Immature natural killer cell (primary cell): ENCODE measurements around the gene PPP2R5C. TPM values are rescaled to one million over a fixed set of nuclear protein-coding genes. Genes with fewer than 3 reads are reported as not detected.

ENCODE experiments used
- DNase-seq, 3 donors: peaks; one replicate each; pipeline ENCODE4 v3.0.0; 2022; ENCODE audit warnings: mixed read lengths in 1 of 3
- H3K27ac Mint-ChIP-seq, 6 donors: one replicate each; pipeline ENCODE4 v1.8.0; 2020; ENCODE audit warnings: mixed read lengths in 6 of 6, mild to moderate bottlenecking in 5 of 6, inconsistent platforms in 4 of 6, moderate library complexity in 3 of 6
- H3K27me3 Mint-ChIP-seq, 3 donors: one replicate each; pipeline ENCODE4 v1.8.0; 2020 to 2021; ENCODE audit warnings: low read depth in 3 of 3, mild to moderate bottlenecking in 3 of 3, mixed read lengths in 3 of 3, moderate library complexity in 3 of 3, inconsistent platforms in 1 of 3
- H3K36me3 Mint-ChIP-seq, 3 donors: one replicate each; pipeline ENCODE4 v1.8.0; 2020; ENCODE audit warnings: mixed read lengths in 3 of 3, inconsistent platforms in 2 of 3, mild to moderate bottlenecking in 2 of 3
- H3K4me1 Mint-ChIP-seq, 2 donors: one replicate each; pipeline ENCODE4 v1.8.0; 2020; ENCODE audit warnings: inconsistent platforms in 2 of 2, mild to moderate bottlenecking in 2 of 2, mixed read lengths in 2 of 2, moderate library complexity in 1 of 2
- H3K4me3 Mint-ChIP-seq, 5 donors: one replicate each; pipeline ENCODE4 v1.8.0; 2020; ENCODE audit warnings: mild to moderate bottlenecking in 5 of 5, mixed read lengths in 5 of 5, inconsistent platforms in 3 of 5, moderate library complexity in 3 of 5
- H3K9me3 Mint-ChIP-seq, 6 donors: one replicate each; pipeline ENCODE4 v1.8.0; 2020; ENCODE audit warnings: mild to moderate bottlenecking in 6 of 6, mixed read lengths in 6 of 6, inconsistent platforms in 4 of 6, moderate library complexity in 3 of 6
- polyA plus RNA-seq, 3 donors: library from polyadenylated mRNA; unstranded; fragments of 300-500 nt; fragmentation: Illumina TruSeq; gene quantifications; one replicate each; pipeline ENCODE4 v1.2.3, GENCODE V29; 2021

The PPP2R5C gene
- polyA plus RNA-seq, 3 donors from 2014 or later = 214 to 250 (median 236) TPM

DNA sequence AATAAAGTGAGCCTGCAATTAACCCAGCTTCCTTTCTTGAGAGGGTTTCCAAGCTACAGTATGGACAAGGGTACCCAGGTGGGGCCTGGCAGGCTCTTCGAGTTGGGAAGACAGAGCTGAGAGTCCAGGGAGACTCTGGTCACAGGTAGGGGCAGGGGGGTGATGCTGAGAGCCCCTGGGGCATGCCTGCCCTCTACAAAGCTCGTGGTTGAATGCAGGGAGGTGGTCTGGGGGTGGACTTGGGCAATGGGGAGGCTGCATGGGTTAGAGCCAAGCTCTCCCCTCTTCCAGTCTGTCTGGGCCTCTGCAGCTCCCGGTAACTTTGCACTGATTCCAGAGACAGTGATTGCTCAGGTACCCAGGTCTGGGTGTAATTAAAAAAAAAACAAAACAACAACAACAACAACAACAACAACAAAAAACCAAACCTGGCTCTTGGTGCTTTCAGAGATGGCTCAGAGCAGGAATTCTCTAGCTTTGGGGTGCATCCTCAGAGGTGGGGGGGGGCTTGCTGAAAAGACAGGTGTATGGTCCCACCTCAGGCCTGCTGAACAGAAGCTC lies 30.8 kb upstream of the PPP2R5C start:
- Mint-ChIP-seq H3K36me3 (peaks cover 0 to 8% (median 3%) of the 10 kb centered on the region in 3 donors), H3K9me3 (no peaks in the 10 kb centered on the region), H3K4me1 (peaks cover 71 to 78% of the 10 kb centered on the region in 2 donors), H3K4me3 (peak overlapping the region; percentile 74 to 84 (median 80)), H3K27me3 (peaks cover 12 to 20% (median 20%) of the 10 kb centered on the region in 3 donors), H3K27ac (peak overlapping the region; percentile 91 to 99 (median 94))
- DNase-seq = no peak

DNA sequence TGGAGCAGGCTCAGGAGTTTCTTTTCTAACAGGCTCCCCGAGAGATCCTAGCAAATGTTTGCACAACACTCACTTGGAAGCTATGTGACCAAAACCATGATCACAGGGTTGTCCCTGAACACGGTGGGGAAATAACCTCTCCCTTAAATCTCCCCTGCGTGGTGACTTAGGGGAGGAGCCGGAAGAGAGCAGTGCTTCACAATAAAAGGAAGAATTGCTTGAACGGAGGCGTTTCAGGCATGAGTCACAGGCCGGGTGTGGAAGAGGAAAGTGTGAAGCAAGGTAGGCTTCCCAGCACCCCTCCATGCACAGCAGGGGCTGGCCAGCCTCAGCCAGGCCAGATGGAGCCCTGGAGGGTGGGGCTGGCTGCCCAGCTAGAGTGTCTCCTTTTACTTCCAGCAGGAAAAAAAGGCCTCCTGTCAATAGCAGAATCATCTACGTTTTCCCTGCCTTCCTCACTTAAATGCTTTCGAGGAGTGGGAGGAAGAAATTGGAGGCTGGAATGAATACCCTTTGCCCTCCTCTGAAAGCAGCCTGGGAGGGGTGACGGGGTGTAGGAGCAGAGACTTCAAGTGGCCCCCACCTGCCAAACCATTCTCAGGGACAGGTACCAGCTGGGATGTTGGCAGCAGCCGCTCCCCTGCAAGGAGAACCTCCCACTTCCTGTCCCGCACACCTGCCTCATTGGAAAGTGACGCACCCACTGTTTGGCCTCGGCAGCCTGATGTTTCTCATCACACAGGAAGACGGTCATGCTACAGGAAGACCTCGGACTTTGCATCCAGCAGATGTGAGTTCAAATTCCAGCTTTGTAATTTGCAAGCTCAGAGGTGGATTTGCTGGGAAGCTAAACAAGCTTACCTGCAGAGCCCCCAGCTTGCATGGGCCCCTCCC lies 30.1 kb upstream of the PPP2R5C start:
- H3K4me3 Mint-ChIP-seq = peak overlapping the region; percentile 74 to 84 (median 80)
- H3K36me3 Mint-ChIP-seq = peaks cover 0 to 8% (median 3%) of the 10 kb centered on the region in 3 donors
- peak; percentile 72 to 77 (median 73) for DNase-seq
- peaks cover 9 to 14% (median 13%) of the 10 kb centered on the region in 3 donors for H3K27me3 Mint-ChIP-seq
- peaks cover 64 to 70% of the 10 kb centered on the region in 2 donors for H3K4me1 Mint-ChIP-seq
- peak overlapping the region; percentile 91 to 99 (median 94) for H3K27ac Mint-ChIP-seq
- no peaks in the 10 kb centered on the region for H3K9me3 Mint-ChIP-seq

DNA sequence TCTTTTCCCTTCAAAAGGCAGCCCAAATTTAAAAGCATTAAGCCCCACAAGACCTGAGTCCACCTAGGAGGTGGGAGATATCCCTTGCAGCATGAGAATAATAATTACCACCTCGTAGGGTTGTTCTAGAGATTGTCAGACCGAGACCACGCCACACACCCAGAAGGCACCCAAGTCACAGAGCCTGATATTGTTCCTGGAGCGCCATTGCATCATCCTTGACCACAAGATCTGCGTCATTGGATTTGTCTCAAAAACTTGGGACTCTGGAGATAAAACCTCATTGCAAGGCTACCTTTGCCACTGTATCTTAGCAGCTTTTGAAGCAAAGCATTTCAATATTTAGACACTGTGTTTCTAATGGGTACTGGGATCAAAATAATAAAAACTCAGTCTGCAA lies 29.4 kb upstream of the PPP2R5C start:
- H3K4me1 Mint-ChIP-seq = peaks cover 59 to 63% of the 10 kb centered on the region in 2 donors
- H3K27ac Mint-ChIP-seq = peak overlapping the region; percentile 91 to 99 (median 94)
- H3K9me3 Mint-ChIP-seq = no peaks in the 10 kb centered on the region
- no peak for DNase-seq
- peaks cover 0 to 12% (median 0%) of the 10 kb centered on the region in 3 donors for H3K36me3 Mint-ChIP-seq
- H3K4me3 Mint-ChIP-seq = peak overlapping the region; percentile 74 to 84 (median 80)
- H3K27me3 Mint-ChIP-seq = peaks cover 6 to 7% (median 7%) of the 10 kb centered on the region in 3 donors

DNA sequence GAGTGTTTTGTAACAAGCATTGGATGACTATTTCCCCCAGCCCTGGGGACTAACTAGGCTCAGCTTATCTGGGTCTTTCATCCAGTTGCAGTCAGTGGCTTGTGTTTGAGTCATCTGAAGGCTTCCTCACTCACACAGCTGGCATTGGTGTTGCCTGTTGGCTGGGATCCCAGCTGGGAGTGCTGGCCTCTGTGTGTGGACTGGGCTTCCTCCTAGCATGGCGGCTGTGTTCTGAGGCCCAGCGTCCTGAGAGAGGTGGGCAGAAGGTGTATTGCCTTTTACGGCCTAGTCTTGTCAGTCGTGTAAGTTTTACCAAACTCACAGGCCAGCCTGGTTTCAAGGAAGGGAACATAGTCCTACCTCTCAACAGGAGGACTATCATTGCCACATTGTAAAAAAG lies 28.3 kb upstream of the PPP2R5C start:
- peak overlapping the region in 5 of 6 donors; percentile 23 to 53 (median 44) for H3K27ac Mint-ChIP-seq
- peaks cover 0 to 8% (median 0%) of the 10 kb centered on the region in 3 donors for H3K36me3 Mint-ChIP-seq
- DNase-seq = no peak
- H3K27me3 Mint-ChIP-seq = peaks cover 1 to 6% (median 3%) of the 10 kb centered on the region in 3 donors
- H3K4me1 Mint-ChIP-seq = peaks cover 57 to 62% of the 10 kb centered on the region in 2 donors
- H3K4me3 Mint-ChIP-seq = no peak overlapping the region
- H3K9me3 Mint-ChIP-seq = no peaks in the 10 kb centered on the region

DNA sequence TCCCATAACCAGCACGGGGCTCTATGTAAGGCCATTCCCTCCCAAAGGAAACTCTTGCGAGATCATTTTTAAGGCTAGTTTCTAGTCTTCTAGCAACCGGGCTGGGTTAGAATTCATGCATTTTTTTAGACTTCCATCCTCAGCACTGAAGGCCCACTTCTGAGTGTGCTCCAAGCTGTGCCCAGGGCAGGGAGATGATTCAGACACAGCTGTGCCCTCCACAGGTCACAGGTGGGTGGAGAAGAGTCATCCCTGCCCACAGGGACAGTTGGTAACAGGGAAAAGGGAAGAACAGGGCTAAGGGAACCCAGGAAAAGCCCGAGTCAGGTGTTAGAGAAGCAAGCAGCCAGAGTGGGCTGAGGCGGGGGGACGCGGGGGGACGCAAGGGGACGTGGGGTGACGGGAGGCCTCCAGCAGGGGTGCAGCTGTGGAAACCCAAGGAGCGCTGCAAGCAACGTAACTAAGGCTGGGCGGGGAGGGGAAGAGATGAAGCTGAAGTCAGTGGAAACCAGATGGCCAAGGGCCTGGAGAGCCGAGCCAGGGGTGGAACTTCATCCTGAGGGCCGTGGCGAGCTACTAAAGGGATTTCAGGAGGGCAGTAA lies 27.2 kb upstream of the PPP2R5C start:
- Mint-ChIP-seq H3K4me1 (peaks cover 60 to 61% of the 10 kb centered on the region in 2 donors), H3K36me3 (peaks cover 0 to 4% (median 0%) of the 10 kb centered on the region in 3 donors), H3K27ac (peak overlapping the region in 3 of 6 donors; percentile 56 to 71 (median 65))

DNA sequence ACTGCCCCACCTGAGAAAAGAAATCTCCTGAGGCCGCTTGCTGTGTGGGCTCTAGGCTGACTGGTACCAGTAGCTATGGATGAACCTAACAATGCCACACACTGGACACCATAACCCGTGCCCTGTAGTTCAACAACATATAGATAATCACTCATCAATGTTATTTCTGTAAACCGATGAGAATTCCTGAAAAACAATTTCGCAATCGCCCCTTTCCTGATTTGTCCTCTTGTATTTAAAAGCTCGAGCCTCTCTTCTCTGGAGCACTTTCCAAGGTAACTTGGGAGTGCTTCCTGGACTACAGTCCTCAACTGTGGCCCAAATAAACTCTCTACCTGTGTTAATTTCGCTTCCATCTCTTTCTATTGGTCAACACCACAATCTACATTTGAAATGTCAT lies 26.1 kb upstream of the PPP2R5C start:
- peak overlapping the region in 2 of 6 donors; percentile 74 for H3K27ac Mint-ChIP-seq

More for the DNA sequence above, 27.2 kb upstream of the PPP2R5C start:
- H3K4me3 Mint-ChIP-seq = no peak overlapping the region
- DNase-seq = no peak
- peaks cover 0 to under 1% (median 0%) of the 10 kb centered on the region in 6 donors for H3K9me3 Mint-ChIP-seq
- H3K27me3 Mint-ChIP-seq = peaks cover 0 to 6% (median 2%) of the 10 kb centered on the region in 3 donors

DNA sequence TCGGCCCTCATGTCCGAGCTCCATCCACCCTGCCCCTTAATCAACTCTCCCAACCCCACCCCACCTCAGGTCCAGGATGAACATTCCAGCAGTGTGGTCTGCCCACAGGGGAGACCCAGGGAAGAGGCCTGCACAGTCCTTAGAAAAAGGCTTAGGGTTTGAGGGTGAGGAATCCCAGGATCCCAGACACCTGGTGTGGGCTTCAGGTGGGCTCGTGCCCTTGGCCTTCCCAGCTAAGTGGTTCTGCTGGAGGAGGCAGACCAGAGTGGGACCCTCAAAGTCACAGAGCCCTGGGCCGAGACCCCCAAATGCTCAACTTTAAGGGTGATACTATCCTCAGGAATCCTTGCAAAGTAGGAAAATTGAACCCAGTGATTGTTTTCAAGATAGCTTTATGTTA lies 25.4 kb upstream of the PPP2R5C start:
- H3K27me3 Mint-ChIP-seq = peaks cover 3 to 9% (median 3%) of the 10 kb centered on the region in 3 donors
- H3K36me3 Mint-ChIP-seq = peaks cover 8 to 10% (median 9%) of the 10 kb centered on the region in 3 donors
- H3K4me1 Mint-ChIP-seq = peaks cover 52 to 56% of the 10 kb centered on the region in 2 donors
- DNase-seq = no peak
- H3K27ac Mint-ChIP-seq = no peak overlapping the region
- no peak overlapping the region for H3K4me3 Mint-ChIP-seq
- H3K9me3 Mint-ChIP-seq = peaks cover 0 to 16% (median 9%) of the 10 kb centered on the region in 6 donors

More for the DNA sequence above, 26.1 kb upstream of the PPP2R5C start:
- DNase-seq = no peak
- peaks cover 0 to 12% (median 9%) of the 10 kb centered on the region in 6 donors for H3K9me3 Mint-ChIP-seq
- peaks cover 3 to 9% (median 3%) of the 10 kb centered on the region in 3 donors for H3K27me3 Mint-ChIP-seq
- H3K4me1 Mint-ChIP-seq = peaks cover 58 to 61% of the 10 kb centered on the region in 2 donors
- H3K4me3 Mint-ChIP-seq = no peak overlapping the region
- H3K36me3 Mint-ChIP-seq = peaks cover 7 to 10% (median 9%) of the 10 kb centered on the region in 3 donors

DNA sequence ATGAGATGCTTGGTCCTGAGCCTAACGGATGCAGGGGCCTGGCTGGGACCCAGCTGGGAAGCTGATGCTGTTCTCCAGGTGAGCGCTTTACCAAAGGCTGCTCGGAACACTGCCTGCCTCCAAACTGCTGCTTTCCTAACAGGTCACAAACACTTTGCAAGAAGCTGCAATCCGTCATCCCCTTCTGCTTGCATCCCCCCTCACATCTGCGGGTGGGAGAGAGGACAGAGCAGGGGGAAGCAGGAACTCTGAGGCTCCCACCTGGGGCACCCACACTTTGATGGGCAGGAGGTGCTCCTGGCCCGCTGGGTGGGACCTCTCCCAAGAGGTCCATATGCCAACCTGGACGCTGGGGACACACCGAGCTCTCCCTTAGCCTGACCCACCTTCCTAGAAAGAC lies 24.9 kb upstream of the PPP2R5C start:
- Mint-ChIP-seq H3K27me3 (peaks cover 2 to 4% (median 3%) of the 10 kb centered on the region in 3 donors), H3K4me1 (peaks cover 48 to 51% of the 10 kb centered on the region in 2 donors), H3K9me3 (peaks cover 0 to 21% (median 13%) of the 10 kb centered on the region in 6 donors), H3K27ac (peak overlapping the region in 3 of 6 donors; percentile 35 to 77 (median 65)), H3K4me3 (no peak overlapping the region), H3K36me3 (peaks cover 8 to 13% (median 13%) of the 10 kb centered on the region in 3 donors)
- DNase-seq = no peak

DNA sequence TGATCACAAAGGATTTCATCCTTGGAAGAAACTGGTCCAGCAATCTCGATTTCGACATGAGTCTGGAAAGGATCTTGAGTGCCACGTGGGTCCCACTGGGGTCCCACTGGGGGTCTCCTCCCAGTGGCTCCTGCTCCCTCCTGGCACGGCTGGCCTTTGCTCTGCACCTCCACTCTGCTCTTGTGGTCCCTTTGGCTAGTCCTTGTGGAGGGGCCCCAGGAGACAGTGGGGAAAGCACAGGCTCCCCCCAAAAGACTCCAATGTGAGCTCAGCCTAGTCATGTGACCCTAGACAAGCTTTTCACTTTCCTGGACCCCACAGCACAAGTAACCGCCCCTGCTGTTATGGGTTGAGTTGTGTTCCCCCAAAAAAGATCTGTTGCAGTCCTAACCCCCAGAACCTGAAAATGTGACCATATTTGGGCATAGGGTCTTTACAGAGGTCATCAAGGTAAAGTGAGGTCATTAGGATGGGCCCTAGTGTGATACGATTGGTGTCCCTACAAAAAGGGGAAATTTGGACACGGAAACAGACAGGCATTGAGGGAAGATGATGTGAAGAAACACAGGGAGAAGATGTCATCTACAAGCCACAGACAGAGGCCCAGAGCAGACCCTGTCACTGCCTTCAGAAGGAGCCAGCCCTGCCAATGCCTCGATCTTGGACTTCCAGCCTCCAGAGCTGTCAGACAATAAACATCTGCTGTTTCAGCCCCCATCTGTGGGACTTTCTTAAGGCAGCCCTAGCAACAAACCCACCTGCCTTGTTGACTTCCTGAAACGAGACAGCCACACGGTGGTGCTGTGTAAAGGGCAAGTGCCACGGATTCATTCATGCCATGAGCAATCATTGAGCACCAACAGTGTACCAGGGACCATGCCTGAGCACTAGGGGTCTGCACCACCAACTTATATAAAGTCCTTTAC lies 23.8 kb upstream of the PPP2R5C start:
- peak in 1 of 3 donors; percentile 38 for DNase-seq
- Mint-ChIP-seq H3K27me3 (peaks cover 2 to 4% (median 3%) of the 10 kb centered on the region in 3 donors), H3K27ac (peak overlapping the region; percentile 13 to 88 (median 50)), H3K4me1 (peaks cover 40 to 44% of the 10 kb centered on the region in 2 donors), H3K9me3 (peaks cover 0 to 26% (median 16%) of the 10 kb centered on the region in 6 donors), H3K4me3 (no peak overlapping the region), H3K36me3 (peaks cover 8 to 15% (median 15%) of the 10 kb centered on the region in 3 donors)

DNA sequence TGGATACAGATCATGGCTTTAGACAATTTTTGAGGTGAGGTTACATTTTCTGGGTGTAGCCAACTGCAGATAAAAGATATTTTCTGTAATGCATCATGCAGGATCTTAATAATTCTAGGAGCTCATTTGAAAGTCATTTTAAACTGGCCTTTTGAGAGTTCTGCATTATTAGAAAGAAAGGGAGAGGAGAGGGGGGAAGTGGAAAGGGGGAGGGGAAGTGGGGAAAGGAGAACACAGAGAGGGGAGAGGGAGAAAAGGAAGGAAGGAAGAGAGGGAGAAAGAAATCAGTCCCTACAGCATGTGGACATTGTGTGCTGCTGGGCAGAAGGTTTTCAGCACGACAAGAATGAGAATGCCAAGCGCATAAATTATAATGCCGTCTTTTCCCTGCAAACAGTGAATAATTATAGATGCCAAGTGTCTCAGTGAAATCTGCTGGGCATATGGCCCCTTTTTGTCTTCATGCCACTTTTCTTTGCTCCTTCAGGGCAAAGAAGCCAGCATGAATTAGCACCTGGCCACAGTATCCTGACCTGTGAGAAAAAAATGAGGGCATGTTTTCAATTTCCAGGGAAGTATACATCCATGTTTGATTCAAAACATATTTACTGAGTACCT lies 22.7 kb upstream of the PPP2R5C start:
- no peak overlapping the region for H3K27ac Mint-ChIP-seq
- peak overlapping the region in 1 of 5 donors; percentile 49 for H3K4me3 Mint-ChIP-seq
- peaks cover 8 to 15% (median 15%) of the 10 kb centered on the region in 3 donors for H3K36me3 Mint-ChIP-seq
- peaks cover 34 to 38% of the 10 kb centered on the region in 2 donors for H3K4me1 Mint-ChIP-seq
- peaks cover 0 to 26% (median 16%) of the 10 kb centered on the region in 6 donors for H3K9me3 Mint-ChIP-seq
- DNase-seq = no peak
- H3K27me3 Mint-ChIP-seq = peaks cover 2 to 5% (median 3%) of the 10 kb centered on the region in 3 donors

DNA sequence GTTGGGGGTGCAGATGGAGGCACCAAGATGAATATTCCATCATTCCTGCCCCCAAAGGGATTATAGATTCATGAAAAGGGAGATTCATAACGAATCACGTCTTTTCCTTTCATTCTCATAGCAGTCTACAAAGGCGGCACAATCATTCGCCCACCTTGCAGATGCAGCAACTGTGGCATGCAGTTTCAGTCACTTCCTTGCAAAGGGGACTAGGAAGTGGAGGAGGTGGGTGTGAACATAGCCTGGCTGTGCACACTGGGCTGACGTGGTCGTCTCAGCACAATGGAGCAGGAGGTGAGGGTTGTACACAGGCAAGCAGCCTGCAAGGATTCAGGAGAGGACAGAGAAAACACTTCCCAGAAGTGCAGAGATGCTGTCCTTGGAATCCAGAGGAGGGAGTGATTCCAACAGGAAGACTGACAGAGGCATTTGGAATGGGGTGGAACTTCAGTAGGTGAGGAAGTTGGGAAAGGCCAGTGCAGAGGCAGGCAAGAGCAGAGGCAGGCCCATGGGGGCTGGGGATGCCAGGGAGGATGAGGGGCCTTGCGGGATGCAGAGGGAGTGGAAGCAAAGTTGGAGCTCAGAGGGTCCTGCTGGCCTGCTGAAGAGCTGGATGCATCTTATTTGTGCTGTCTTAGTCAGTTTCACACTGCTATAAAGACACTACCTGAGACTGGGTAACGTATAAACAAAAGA lies 21.9 kb upstream of the PPP2R5C start:
- Mint-ChIP-seq H3K27me3 (peaks cover 2 to 6% (median 3%) of the 10 kb centered on the region in 3 donors), H3K9me3 (peaks cover 0 to 26% (median 16%) of the 10 kb centered on the region in 6 donors), H3K36me3 (peaks cover 8 to 15% (median 15%) of the 10 kb centered on the region in 3 donors), H3K4me3 (peak overlapping the region; percentile 18 to 49 (median 24)), H3K27ac (peak overlapping the region in 3 of 6 donors; percentile 67 to 76 (median 71)), H3K4me1 (peaks cover 32 to 38% of the 10 kb centered on the region in 2 donors)
- DNase-seq = no peak
